Measurements from ENCODE around the gene CASP9.

Gene CASP9

DNA sequence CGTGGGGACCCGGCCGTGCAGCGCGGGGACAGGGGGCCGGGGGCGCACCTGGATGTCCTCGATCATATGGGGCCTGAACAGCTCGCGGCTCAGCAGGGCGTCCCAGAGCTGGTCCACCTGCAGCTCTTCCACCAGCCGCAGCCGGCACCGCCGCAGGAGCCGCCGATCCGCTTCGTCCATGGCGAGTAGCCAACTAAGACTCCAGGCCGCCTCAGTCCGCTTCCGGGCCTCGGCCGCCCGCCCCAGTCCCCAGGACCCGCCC lies at the start of gene CASP9:
Gene CASP9, minus strand, starts transcription at position 195 of the 262 bp plus-strand sequence. Its CDS starts 15 bp downstream, at position 180.
- DNase-seq, result no peak

DNA sequence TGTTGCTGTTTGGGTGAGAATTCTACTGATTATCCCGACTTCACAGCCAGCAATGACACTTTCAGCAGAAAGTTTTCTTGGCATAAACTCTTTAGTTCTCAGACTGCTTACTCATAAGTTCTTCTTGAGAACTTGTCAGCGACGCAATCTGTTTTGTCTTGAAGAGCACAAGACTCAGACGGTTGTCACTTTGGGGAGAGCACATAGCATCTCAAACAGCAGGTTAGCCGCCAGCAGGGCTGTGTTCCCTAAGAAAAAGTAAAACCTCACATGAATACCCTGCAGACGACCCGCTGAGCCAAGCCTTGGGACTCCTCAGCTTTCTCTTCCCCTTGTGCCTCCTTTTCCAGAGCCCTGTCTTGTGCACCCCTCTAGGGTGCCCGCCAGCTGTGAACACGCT lies 49.5 kb upstream of the CASP9 start:
- DNase-seq, result no peak

DNA sequence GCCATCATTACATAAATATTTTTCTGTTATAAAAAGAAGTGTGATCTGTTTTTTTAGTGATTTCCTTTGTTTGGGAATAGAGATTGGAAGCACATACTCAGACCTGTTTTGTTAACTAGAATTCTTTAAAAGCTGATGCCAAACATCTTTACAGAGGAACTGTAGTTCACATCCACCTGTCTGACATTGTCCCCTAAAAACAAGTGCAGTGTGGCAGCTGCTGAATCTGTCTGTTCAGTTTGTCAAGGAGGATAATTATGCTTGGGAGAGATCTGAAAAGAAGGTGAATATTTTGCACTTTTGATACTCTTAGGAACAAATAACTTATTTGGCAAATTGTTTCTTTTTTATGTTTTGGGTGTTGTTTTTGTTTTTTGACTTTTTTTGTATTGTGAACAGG lies 47.3 kb upstream of the CASP9 start:
- no peak for DNase-seq

DNA sequence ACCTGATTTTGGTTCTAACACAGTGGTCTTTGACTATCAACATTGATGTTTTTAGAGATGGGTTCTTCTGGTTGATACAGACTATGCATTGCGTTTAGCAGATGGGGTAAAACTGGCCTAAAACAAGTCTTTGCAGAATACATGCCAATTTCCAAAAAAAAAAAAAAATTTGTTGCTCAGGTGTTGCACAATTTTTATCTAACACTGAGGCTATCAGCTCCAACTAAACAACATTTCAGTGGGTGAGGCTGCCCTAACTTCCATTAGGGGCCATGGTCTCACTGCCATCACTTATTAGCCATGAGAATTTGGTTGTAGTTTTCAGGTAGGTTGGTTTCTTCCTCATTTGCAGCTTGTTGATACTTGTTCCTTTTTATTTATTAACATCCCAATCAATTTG lies 46.8 kb upstream of the CASP9 start:
- no peak for DNase-seq

DNA sequence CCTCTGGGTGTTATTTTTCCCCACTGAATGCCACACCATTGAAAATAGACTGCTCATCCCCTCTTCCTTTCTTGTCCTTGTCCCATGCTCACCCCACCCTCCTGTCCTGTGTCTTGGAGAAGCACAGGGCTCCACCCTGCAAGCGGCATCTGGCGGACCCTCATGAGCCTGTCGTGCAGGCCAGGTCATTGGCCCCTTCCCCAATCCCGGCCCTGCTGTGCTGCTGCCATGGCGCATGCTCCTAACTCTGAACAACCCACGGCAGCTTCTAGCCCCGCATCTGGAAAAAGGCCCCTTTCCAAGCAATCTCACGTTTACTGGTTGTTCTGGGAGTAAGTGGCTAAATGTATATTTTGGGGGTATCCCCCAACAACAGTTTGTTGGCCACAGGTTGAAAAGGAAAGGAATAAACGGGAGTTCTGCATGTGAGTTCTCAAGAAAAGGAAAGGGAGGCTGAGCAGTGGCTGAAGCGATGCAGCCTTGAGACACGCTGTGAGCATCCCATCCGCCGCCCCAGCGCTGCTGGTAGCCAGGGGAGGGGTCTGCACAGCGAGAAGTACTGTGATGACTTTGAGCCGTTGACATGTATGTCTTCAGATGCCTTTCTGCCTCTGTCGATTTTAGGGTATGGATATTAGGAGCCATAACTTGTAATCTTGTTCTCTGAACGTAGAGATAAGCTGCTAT lies 44.5 kb upstream of the CASP9 start:
- DNase-seq, result no peak

DNA sequence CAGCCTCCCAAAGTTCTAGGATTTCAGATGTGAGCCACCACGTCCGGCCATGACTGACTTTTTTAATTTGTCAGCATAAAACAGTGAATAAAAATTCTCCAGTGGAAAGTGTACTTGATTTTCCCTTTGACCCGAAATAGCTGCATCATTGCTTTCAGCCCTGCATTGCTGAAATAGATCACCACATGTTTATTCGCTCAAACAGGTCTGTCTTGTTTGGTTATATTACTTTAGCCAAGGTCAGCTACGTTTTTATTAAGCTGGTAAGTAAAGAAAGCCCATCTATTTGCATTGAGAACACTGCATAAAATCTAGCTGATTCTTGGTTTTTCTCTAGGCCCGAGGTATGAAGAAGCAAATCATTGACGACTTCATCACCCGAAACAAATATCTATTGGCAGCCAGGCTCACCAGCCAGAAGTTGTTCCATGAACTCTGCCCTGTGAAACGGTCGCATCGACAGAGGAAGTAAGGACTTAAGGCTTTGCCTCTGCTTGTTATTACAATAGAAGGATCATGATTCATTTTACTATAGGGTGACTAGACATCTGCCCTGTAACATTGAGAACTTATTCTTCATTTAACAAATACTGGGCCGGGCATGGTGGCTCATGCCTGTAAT lies 35.3 kb upstream of the CASP9 start:
- no peak for DNase-seq

DNA sequence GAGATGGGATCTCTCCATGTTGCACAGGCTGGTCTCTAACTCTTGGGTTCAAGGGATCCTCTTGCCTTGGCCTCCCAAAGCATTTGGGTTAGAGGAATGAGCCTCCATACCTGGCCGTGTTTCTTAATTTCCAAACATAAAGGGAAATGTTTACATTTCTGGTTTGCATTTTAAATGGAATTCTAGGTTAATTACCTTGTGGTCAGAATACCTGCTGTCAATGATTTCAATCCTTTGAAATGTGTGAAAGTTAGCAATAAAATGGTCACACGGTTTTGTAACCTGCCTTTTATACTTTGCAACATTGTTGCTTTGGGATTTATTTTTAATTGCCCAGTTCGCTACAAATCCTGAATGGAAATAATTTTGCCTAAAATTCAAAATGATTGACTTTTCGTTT lies 34.5 kb upstream of the CASP9 start:
- DNase-seq, result no peak

DNA sequence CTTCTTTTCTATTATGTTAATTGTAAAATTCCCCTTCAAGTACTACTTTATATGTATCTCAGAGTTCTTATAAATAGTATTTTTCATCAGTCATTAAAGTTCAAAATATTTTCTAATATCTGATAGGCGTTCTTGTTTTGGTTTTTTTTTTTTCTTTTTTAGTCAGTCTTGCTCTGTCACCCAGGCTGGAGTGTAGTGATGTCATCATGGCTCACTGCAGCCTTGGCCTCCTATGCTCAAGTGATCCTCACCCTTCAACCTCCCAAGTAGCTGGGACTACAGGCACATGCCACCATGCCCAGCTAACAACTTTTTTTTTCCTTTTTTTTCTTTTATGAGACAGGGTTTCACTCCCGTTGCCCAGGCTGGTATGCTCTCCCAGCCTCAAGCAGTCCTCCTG lies 33.6 kb upstream of the CASP9 start:
- DNase-seq, result no peak

DNA sequence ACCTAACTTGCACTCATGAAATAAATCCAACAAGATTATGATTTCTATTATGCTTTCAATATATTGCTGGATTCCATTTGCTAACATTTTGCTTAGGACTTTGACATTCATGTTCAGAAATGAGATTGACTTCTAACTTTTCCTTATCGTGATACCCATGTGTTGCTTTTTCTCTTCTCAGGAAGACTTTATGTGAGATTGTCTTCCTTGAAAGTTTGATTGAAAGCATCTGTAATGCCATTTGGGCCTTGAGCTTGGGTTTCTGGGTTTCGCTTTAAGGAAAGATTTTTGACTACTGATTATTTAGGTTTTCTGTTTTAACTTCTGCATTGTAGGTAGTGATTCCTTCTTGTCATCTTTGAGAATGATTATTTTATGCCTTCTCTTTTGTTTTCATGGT lies 33.0 kb upstream of the CASP9 start:
- no peak for DNase-seq

DNA sequence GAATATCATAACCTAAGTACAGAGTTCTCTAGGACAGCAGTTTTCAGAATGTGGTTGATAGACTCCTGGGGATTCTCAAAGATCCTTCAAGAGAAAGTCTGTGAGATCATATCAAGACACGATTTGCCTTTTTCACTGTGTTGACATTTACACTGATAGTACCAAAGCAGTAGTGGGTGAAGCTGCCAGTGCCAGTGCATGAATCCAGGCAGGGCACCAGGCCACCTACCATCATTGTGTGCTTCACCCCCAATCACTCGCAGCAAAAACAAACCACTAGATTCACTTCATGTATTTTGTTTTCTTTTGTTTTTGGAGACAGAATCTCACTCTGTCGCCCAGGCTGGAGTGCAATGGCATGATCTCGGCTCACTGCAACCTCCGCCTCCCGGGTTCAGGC lies 26.6 kb upstream of the CASP9 start:
- DNase-seq, result no peak

DNA sequence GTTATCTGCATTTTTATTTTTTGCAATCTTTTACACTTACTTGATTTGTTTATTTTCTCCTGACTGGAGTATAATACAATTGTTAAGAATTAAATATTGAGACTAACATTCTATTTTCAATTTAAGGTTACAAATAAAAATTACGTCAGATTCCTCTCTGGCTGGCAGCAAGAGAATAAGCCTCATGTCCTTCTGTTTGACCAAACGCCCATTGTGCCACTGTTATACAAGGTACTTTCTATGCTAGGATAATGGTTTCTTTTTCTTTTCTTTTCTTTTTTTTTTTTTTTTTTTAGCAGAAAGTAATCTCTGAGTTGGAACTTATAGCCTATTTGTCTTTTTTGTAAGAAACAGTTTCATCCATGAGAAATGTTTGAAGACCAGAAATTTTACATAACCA lies 22.6 kb upstream of the CASP9 start:
- no peak for DNase-seq

DNA sequence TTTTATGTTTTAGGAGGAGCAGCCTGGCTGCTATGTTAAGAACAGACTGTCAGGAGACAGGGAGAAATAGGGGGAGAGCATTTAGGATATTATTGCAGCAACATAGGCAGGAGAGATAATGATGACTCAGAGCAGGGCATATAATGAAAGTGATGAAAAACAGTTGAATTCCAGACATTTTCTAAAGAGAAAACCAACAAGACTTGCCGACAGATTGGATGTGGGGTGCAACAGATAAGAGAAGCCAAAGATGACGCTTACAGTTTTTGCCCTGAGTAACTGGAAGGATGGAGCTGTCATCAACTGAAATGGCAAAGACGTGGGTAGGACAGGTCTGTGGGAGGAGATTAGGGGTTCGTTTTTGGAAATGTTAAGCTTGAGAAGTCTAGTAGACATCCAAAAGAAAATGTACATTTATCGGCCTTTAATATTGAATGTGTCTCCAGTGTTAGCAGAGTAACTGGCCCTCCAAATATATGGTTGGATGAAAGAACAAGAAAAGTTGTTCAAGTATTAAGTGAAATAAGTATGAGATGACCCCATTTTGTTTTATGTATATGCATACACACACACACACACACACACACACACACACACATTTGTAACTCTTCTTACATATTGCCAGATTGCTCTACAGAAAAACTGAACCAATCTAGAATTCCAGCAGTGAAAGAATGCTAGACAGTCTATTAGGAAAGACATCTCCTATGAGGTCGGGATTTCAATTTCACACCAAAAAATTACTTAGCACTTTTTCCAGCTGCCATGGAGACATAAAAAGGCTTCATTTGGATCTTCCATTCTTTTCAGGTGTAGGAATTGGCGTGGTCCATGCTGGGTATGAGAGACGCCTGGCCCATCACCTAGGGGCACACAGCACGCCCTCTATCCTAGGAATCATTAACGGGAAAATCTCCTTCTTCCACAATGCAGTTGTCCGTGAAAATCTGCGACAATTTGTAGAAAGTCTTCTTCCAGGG lies 19.9 kb upstream of the CASP9 start:
- DNase-seq, result no peak

DNA sequence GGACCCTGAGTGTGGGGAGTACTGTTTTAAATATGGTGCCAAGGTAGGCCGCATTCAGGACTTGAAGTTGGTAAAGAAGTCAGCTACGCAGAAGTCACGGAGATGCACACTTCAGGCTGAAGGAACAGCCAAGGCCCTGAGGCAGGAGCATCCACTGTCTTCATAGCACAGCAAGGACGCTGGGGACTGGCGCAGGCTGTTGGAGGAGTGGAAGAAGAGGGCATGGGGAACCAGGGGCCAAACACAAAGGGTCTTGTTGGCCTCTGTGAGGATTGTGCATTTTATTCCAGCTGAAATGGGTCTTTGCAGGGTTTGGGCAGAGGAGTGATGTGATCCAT lies 19.2 kb upstream of the CASP9 start:
- DNase-seq, result no peak

DNA sequence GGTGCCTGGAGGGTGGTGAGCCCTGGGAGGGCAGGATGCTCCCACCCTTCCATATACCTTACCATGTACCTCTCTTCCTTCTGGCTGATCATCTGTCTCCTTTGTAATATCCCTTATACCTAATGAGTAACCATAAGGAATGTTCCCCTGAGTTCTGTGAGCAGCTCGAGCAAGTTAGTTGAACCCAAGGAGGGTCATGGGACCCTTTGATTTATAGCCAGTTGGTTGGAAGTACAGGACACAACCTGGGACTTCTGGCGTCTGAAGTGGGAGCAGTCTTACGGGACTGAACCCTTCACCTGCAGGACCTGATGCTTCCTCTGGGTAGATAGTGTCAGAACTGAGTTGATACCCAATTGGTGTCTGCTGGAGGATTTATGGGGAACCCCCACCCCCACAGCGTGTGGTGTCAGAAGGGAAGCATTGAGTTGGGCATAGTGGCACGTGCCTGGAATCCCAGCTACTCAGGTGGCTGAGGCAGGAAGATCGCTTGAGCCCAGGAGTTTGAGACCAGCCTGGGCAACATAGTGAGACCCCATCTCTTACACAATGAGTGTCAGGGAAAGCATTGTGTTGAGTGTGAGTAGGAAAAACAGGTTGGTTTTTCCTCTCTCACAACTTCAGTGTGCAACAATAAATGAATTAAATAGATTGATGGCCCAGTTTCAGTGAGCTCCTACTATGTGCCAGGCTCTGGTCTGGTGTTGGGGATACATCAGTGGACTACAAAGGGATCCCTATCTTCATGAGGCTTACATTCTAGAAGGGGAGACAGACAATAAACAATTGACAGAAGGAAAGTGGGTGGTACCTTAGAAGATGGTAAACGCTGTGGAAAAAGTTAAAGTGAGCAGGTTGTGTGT lies 18.6 kb upstream of the CASP9 start:
- no peak for DNase-seq

DNA sequence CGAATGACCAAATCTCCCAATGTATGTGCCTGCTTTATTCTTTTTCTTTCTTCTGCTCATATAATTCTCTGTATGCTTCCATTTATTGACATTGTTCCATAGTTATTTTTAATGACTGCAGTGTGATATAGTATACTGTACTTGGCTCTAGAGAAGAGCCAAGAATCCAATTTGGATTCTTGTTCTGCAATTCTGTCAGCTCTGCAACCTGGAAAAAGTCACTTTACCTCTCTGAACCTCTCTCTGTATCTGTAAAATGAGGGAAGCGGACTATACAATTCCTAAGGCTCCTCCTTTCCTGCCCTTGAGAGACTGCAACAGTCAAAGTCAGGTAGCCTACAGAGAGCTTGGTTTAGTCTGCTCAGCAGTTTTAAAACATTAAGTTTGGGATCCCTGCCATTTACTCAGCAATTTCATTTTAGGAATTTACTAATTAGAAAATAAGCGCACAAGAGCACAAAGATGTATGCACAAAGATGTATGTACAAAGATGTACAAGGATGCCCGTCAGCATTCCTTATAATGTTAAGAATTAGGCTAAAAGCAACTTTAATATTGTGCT lies 17.3 kb upstream of the CASP9 start:
- no peak for DNase-seq

DNA sequence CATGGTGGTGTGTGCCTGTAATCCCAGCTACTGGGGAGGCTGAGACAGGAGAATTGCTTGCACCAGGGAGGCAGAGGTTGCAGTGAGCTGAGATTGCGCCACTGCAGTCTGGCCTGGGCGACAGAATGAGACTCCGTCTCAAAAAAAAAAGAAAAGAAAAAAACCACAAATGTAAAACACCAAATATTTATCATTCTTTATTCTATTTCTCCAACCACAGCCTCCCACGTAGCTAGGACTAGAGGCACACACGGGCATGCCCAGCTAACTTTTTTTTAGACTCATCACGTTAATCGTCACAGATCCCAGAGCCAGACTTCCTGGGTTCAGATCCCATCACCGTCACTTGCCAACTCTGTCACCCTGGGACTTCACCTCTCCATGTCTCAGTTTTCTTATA lies 16.2 kb upstream of the CASP9 start:
- no peak for DNase-seq

DNA sequence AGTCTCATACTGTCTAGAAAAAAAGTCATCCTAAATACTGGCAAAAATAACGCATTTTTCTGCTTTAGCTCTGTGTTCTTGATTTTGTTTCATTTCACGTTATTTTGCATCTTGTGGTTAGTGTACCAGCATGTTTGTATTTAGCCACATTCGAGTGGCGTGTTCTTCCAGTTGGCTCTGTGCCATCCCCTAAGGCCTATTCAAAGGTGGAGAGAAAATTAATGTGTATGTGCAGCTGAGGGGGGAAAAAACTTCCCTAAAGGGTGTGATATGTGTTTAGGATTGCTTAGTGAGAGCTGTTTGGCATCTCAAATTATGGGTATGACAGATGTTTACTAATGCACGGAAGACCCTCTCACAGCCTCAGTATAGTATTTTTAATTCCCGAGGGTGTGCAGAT lies 14.8 kb upstream of the CASP9 start:
- no peak for DNase-seq

DNA sequence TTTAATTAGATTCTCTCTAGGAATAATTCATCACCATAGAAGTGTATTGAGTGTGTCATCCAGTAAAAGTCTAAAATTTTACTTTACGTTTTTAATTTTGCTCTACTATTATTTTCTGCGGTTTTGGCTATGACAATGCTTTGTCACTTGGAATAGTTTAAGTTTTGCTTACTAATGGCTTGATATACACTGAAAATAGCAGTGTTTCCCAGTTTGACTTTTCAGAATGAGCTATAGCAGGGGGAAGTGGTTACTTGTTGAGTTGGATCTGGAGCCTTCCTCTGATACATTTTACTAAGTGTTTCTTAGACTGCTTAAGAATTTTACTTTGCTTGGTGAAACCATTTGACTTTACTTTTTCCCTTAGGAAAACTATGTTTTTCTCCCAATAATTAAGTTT lies 7.7 kb upstream of the CASP9 start:
- DNase-seq, result no peak

DNA sequence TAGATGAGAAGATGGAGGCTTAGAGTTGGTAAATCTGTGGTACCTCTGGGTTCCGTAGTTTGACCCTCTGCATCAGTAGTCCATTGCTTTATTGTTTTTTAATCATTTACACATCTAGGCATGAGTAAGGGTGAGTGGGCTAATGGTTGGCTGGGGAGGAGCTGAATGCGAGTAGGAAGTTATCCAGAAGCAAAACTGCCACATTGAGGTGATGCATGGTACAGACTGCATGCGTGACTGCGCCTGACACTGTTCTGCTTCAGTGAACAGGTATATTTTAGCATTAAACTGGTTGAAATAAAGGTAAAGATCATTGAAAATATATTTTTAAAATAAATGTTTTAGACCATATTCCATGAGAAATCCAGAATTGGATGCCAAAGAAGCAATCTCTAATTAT lies 7.0 kb upstream of the CASP9 start:
- no peak for DNase-seq

DNA sequence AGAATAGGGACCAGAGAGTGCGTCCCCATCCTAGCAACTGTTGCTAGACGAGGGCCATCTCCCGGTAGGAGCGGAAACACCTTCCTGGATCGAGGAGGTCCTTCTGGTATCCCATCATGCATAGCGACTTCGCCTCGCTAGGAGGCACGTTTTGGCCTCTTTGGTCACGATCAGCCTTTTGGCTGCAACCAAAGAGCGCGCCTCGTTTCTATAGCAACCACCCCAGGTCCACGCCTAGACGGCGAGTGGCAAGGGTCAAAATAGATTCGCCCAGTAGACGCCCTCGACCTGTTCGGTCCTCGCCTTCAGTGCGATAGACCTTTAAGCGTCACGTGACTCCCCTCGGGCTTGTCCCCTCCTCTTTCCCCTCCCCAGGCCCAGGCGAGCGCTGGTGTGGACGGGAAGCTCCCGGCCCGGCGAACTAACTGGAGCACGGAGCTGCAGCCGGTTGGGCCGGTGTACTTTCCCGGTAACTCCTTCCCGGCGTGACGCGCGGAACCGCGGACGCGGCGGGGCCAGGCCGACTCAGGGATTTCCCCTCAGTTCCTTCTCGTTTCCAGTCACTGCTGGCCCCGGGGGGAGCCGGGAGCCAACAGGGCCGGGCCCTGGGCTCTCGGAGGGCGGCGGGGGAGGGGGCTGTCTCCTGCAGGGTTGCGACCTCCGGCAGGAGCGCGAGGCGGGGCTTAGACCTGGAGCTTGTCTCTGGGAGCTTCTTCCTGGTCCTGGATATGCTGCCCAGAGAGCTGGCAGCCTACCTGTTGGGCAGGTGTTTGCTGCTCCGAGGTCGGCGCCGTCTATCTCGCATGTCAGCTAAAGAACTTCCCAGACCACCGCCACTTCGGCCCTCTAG lies 2.7 kb upstream of the CASP9 start, which contains the start of gene DNAJC16:
Gene DNAJC16, plus strand, starts transcription at position 359 of the 850 bp plus-strand sequence. CDS start 2,258 bp downstream, outside the sequence.
- DNase-seq, result peak; percentile 100

DNA sequence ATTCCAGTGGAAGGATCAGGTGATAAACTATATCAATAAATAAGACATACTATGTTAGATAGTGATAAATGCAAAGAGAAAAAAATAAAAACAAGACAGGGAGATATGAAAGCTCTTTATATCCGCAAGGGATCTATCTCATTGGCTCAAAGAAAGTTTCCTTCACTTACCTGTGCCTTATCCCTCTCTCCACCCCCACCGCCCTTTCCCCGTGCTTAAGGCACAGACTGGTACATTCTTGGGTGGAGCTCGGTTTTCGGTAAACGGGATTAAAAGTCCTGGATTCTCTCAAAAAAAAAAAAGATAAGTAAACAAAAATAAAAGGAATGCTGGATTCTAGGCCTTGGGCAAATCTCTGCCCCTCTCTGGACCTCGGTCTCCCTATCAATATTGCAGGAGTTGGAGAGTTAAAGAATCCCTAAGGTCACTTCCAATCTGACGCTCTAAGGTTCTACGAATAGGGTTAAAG lies 2.0 kb upstream of the CASP9 start:
- DNase-seq, result no peak

Data from NCI-H526 (cell line).